Activated CD8-positive, alpha-beta memory T cell treated with anti-CD3 and anti-CD28 coated beads, Interleukin-2, amount 10 ng/mL, durations not matched to agents 7 days and 5 days (primary cell): ENCODE data around the gene C6orf15. TPM values are rescaled to one million over a fixed set of nuclear protein-coding genes. Genes with fewer than 3 reads are reported as not detected.

Source experiments
- ATAC-seq: fragments of 150-1000 bp; cut with Tn5 transposase; one replicate; pipeline ENCODE4 v1.10.0; 2021; ENCODE audit warnings: moderate library complexity
- CTCF ChIA-PET: fragments of 350-600 bp; sonication (Branson Sonifier 250); formaldehyde crosslinking; loops from one replicate; lab custom pipeline; 2021; ENCODE audit warnings: antibody characterized with exemption; lab: Charles Lee
- DNase-seq: peaks from one replicate; pipeline ENCODE4 v3.0.0-alpha.2; 2020
- H3K27ac Mint-ChIP-seq: one replicate; pipeline ENCODE4 v1.8.0; 2021; ENCODE audit warnings: mild to moderate bottlenecking, mixed read lengths
- H3K27me3 Mint-ChIP-seq: one replicate; pipeline ENCODE4 v1.8.0; 2021; ENCODE audit warnings: mixed read lengths
- H3K36me3 Mint-ChIP-seq: one replicate; pipeline ENCODE4 v1.8.0; 2021; ENCODE audit warnings: mild to moderate bottlenecking, mixed read lengths
- H3K4me1 Mint-ChIP-seq: one replicate; pipeline ENCODE4 v1.8.0; 2021; ENCODE audit warnings: mixed read lengths
- H3K4me3 Mint-ChIP-seq: one replicate; pipeline ENCODE4 v1.8.0; 2021; ENCODE audit warnings: mild to moderate bottlenecking, moderate library complexity, mixed read lengths
- H3K9me3 Mint-ChIP-seq: one replicate; pipeline ENCODE4 v1.8.0; 2022; ENCODE audit warnings: low read depth, mixed read lengths
- total RNA-seq, 2 experiments: library from RNA; stranded (reverse); gene quantifications; one replicate each; pipeline ENCODE4 v1.2.3, GENCODE V29; 2021

Gene C6orf15
- total RNA-seq, 2 experiments from 2014 or later = not detected

DNA sequence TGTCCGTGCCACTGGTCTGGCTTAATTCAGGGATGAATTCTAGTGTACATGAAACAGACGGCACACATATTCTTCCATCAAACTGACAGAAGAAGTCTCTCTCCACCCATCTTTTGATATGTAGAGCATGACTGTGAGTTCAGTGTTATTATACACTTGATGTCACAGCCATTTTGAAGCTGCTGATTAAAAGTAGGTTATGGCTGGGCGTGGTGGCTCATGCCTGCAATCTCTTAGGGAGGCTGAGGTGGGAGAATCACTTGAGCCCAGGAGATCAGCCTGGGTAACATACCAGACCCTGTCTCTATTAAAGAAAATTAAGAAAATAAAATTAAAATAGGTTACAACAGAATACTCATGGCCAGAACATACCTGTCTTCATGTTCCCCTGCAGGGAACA is 20.7 kb downstream of the C6orf15 start:
- Mint-ChIP-seq H3K27ac (no peak overlapping the region), H3K4me1 (peaks cover 19% of the 10 kb centered on the region), H3K27me3 (peaks cover 8% of the 10 kb centered on the region), H3K9me3 (no peaks in the 10 kb centered on the region), H3K36me3 (no peaks in the 10 kb centered on the region), H3K4me3 (no peak overlapping the region)
- ATAC-seq (no peak), DNase-seq (no peak)
- CTCF ChIA-PET = interaction anchor here (0.9 to 4.2 kb wide), 5 partner anchors 9 to 270 kb away, joined by 3 to 23 read pairs (median 4); no protein-coding TSS in a partner anchor

DNA sequence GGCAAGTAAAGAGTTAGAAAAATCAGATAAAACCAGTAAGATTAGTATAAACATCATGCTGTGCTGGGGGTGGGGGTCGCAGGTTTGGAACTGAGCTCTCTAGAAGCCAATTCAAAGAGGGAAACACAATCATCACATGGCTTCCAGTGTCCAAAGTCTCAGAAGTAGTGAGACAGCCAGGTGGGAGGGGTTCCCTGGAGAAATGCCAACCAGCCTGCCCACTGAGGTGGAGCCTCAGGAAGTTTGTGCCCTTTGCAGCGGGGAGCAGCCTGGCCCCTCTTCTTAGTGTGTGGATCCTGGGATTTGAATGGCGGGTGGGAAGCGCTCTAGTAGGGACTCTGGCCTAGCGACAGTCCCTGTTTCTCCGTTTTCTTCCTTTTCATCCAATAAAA is 21.4 kb downstream of the C6orf15 start:
- CTCF ChIA-PET = interaction anchor here (1.1 to 4.5 kb wide), 4 partner anchors 12 to 353 kb away, joined by 3 to 27 read pairs (median 4); no protein-coding TSS in a partner anchor
- no peak overlapping the region for H3K4me3 Mint-ChIP-seq

DNA sequence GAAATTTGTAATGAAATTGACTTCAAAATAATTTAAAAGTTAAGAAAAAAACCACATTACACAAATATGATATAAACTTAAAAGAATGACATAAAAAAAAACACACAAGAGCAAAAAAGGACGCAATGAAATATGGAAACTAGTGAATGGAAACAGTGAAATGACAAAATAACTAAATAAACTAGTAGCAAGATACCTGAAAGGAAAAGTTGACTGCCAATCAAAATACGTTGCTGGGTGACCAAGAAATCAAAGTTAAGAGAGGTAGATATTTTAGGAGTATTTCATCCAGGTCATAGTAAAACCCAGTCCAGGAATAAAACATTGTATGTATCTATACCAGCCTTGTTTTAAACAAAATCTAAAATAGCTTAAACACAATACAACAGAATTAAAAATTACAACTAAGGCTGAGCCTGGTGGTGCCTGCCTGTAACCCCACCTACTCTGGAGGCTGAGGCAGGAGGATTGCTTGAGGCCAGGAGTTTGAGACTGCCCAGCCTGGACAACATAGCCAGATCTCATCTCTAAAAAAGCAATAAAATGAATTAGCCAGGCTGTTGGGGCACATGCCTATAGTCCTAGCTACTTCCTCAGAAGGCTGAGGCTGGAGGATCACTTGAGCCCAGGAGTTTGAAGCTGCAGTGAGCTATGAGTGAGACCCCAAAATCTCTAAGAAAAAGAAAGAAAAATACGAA is 22.0 kb downstream of the C6orf15 start:
- Mint-ChIP-seq H3K27ac (no peak overlapping the region), H3K4me3 (no peak overlapping the region), H3K4me1 (peaks cover 19% of the 10 kb centered on the region), H3K9me3 (no peaks in the 10 kb centered on the region), H3K36me3 (no peaks in the 10 kb centered on the region), H3K27me3 (peaks cover 14% of the 10 kb centered on the region)
- no peak for ATAC-seq
- CTCF ChIA-PET = interaction anchor here (1.1 to 4.5 kb wide), 2 partner anchors 11 to 353 kb away, joined by 3 to 27 read pairs; no protein-coding TSS in a partner anchor
- no peak for DNase-seq

More for the DNA sequence above, 21.4 kb downstream of the C6orf15 start:
- Mint-ChIP-seq H3K4me1 (peaks cover 19% of the 10 kb centered on the region), H3K27ac (no peak overlapping the region), H3K36me3 (no peaks in the 10 kb centered on the region), H3K27me3 (peaks cover 9% of the 10 kb centered on the region), H3K9me3 (no peaks in the 10 kb centered on the region)
- DNase-seq (no peak), ATAC-seq (no peak)

DNA sequence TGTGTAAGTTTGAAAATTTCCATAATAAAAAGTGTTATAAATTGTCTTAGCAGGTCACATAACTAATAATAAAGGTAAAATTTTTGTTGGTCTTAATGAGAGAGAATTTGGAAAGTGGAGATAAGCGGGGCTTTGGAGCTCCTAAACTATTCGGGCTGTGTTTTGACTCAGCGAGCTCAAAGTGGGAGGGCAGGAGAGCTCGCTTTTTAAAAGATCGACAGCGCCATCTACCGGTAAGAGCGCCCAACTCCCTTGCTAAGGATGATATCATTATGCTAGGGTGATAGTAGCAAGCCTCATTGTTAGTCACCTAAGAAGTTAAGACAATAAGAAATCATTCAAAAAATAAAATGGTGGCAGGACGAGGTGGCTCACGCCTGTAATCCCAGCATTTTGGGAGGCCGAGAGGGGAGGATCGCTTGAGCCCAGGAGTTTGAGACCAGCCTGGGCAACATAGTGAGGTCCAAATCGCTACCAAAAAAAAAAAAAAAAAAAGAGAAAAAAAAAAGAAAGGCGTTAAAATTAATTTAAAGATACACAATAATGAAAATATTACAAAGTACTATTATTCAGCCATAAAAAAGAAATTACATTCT is 24.8 kb downstream of the C6orf15 start:
- H3K9me3 Mint-ChIP-seq = no peaks in the 10 kb centered on the region
- ATAC-seq (peak; percentile 97), DNase-seq (peak; percentile 91)
- peaks cover 23% of the 10 kb centered on the region for H3K27me3 Mint-ChIP-seq
- H3K36me3 Mint-ChIP-seq = no peaks in the 10 kb centered on the region
- H3K27ac Mint-ChIP-seq = no peak overlapping the region
- no peak overlapping the region for H3K4me3 Mint-ChIP-seq
- CTCF ChIA-PET = interaction anchor here (0.6 to 4.5 kb wide), 51 partner anchors 8 to 604 kb away, joined by 3 to 39 read pairs (median 4); partner anchors contain the start of genes DDR1, GTF2H4, PSORS1C2 and VARS2
- peaks cover 6% of the 10 kb centered on the region for H3K4me1 Mint-ChIP-seq

DNA sequence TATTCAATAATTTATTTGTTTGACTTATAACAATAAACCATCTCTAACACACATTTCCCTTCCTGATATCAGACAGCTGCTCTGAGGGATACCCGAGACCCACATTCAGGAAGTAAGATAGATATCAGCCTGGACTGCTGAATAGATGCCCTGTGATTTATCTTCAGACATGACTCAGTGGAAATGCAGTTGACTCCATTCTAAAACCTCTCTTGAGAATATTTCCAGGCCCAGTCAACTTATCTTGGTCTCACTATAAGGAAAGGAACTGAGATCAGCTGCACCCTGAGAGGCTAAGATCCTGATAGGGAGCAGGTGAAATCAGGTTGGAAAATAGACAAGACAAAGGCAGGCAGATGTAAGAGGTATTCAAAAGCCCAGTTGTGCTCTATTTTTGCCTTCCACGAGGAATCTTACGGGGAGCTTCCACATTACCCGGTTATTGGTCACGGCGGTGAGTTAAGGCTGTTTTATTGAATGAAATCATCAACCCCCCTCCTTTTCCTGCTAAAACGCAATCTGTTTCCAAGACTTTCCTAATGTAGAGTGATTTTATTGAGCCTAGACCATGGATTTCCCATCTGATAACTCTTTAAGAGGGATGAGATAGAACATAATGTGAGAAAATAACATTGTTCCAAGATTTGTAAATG is 25.5 kb downstream of the C6orf15 start:
- DNase-seq = no peak
- H3K36me3 Mint-ChIP-seq = no peaks in the 10 kb centered on the region

DNA sequence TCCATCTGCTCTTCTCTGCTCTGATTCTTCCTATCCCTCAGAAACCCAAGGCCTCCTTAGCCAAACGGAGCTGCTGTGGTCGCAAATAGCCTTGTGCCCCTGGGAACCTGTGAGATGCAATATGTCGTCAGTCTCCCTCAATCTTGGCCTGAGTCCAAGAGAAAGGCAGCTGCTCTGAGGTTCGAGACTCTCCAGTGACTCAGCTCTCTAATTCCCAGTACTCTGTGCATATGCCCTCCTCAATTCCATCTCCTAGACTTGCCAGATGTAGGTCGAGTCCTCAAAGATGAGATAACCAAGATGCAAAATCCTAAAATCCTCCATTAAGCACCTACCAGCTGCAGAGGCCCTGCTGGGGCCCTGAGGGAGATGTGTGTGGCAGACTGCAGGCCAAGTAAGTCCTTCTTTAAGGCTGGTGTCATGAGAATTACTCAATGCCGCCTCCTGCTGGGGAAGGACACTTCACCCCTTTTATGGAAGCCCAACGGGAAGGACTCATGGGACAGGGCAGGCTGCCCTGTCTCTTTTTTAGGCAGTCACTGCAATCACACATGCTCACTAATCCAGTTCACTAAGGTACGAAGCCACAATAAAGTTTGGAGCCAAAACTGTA is 28.5 kb downstream of the C6orf15 start:
- Mint-ChIP-seq H3K27ac (no peak overlapping the region), H3K4me3 (no peak overlapping the region), H3K36me3 (no peaks in the 10 kb centered on the region), H3K4me1 (peaks cover 8% of the 10 kb centered on the region), H3K9me3 (no peaks in the 10 kb centered on the region), H3K27me3 (peaks cover 34% of the 10 kb centered on the region)
- peak; percentile 46 for ATAC-seq
- peak; percentile 63 for DNase-seq
- CTCF ChIA-PET = interaction anchor here (1.2 to 3.0 kb wide), 4 partner anchors 169 to 602 kb away, joined by 3 to 23 read pairs (median 4); partner anchors contain the start of gene VARS2

More for the DNA sequence above, 25.5 kb downstream of the C6orf15 start:
- H3K4me3 Mint-ChIP-seq = no peak overlapping the region
- peaks cover 6% of the 10 kb centered on the region for H3K4me1 Mint-ChIP-seq
- no peak for ATAC-seq
- no peak overlapping the region for H3K27ac Mint-ChIP-seq
- H3K27me3 Mint-ChIP-seq = peaks cover 27% of the 10 kb centered on the region
- no peaks in the 10 kb centered on the region for H3K9me3 Mint-ChIP-seq
- CTCF ChIA-PET = interaction anchor here (0.6 to 4.5 kb wide), 53 partner anchors 7 to 603 kb away, joined by 3 to 39 read pairs (median 4); partner anchors contain the start of genes DDR1, GTF2H4, PSORS1C2 and VARS2

DNA sequence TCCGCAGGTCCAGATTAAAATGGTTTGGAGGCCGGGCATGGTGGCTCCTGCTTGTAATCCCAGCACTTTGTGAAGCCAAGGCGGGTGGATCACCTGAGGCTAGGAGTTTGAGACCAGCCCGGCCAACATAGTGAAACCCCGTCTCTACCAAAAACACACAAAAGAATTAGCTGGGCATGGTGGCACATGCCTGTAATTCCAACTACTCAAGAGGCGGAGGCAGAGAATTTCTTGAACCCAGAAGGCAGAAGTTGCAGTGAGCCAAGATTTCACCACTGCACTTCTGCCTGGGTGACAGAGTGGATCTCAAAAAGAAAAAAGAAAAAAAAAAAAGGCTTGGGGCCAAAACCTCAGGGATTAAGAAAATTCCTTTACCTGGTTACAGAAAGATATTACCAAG is 30.5 kb downstream of the C6orf15 start:
- ATAC-seq (no peak), DNase-seq (no peak)
- peaks cover 28% of the 10 kb centered on the region for H3K27me3 Mint-ChIP-seq
- H3K36me3 Mint-ChIP-seq = no peaks in the 10 kb centered on the region
- peaks cover 4% of the 10 kb centered on the region for H3K4me1 Mint-ChIP-seq
- CTCF ChIA-PET = interaction anchor here (0.7 to 3.0 kb wide), 5 partner anchors 37 to 610 kb away, joined by 3 to 23 read pairs (median 3); partner anchors contain the start of gene VARS2
- no peak overlapping the region for H3K4me3 Mint-ChIP-seq
- no peaks in the 10 kb centered on the region for H3K9me3 Mint-ChIP-seq
- H3K27ac Mint-ChIP-seq = no peak overlapping the region

DNA sequence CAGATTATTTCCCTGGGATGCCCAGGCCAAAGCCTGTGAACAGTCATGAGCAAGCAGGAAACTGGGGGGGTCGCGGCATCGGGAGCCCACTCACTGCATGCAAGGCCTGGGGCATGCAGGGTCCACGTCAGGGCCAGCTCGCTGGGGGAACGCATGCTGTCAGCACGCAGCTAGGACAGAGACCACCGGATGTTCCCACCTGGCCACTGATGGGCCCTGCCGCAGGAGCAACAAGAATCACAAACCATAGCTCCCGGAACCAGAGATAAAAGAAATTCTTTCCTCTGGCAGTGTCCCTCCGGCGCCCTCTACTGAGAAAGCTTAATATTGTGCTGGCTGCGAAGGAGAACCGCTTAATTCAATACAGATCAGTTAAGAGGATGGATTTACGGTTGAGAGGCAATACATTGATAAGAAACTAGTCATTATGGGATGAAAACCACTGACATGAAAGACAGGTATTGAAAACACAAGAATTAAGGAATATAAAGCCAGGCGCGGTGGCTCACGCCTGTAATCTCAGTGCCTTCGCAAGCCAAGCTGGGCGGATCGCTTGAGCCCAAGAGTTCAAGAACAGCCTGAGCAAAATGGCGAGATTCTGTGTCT is 32.6 kb downstream of the C6orf15 start:
- DNase-seq (peak; percentile 80), ATAC-seq (peak; percentile 82)
- peak overlapping the region; percentile 43 for H3K27ac Mint-ChIP-seq
- peaks cover 3% of the 10 kb centered on the region for H3K4me1 Mint-ChIP-seq
- CTCF ChIA-PET = interaction anchor here (0.7 to 4.5 kb wide), 48 partner anchors 9 to 462 kb away, joined by 3 to 86 read pairs (median 4); partner anchors contain the start of genes C6orf15, DDR1, MICA and MRPS18B
- H3K9me3 Mint-ChIP-seq = no peaks in the 10 kb centered on the region
- H3K4me3 Mint-ChIP-seq = peak overlapping the region; percentile 28
- H3K36me3 Mint-ChIP-seq = no peaks in the 10 kb centered on the region
- peaks cover 15% of the 10 kb centered on the region for H3K27me3 Mint-ChIP-seq

DNA sequence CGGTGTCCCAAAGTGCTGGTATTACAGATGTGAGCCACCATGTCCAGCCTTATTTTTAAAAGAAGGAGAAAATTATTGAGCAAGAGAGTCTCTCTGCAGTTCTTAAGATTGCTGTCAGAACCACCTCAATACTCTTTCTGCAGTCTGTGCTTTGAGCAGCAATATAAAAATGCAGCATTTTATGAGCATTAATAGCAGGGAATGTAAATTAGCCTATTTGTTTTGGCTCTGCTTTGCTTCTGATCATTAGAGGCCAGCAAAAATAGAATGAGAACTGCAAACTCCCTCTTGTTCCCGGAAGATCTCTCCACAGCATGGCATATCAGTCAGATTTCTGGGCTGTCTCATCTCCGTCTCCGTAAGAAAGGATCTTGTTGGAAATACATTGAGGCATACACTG is 35.8 kb downstream of the C6orf15 start:
- Mint-ChIP-seq H3K4me1 (peaks cover 3% of the 10 kb centered on the region), H3K27ac (no peak overlapping the region), H3K4me3 (no peak overlapping the region), H3K9me3 (no peaks in the 10 kb centered on the region), H3K36me3 (no peaks in the 10 kb centered on the region), H3K27me3 (peaks cover 4% of the 10 kb centered on the region)
- ATAC-seq = no peak
- DNase-seq = no peak
- CTCF ChIA-PET = interaction anchor here (1.6 to 4.5 kb wide), 2 partner anchors 10 to 162 kb away, joined by 4 to 86 read pairs; partner anchors contain the start of gene VARS2

DNA sequence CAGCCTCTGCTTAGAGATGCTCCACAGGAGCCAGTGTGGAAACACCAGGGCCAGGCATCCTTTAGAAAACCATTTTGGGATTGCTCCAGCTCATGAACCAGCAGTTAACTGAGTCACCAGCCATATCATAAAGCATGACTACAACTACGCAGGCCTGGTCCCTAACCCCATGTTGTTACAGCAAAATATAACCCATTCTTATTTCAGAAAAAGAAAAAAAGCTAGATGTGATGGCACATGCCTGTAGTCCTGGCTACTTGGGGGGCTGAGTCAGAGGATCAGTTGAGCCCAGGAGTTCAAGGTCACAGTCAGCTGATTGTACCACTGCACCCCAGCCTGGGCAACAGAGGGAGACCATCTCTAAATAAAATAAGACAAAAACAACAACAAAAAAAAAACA is 36.8 kb downstream of the C6orf15 start:
- no peaks in the 10 kb centered on the region for H3K9me3 Mint-ChIP-seq
- H3K27me3 Mint-ChIP-seq = no peaks in the 10 kb centered on the region
- no peak overlapping the region for H3K27ac Mint-ChIP-seq
- no peak for ATAC-seq
- H3K4me1 Mint-ChIP-seq = peaks cover 3% of the 10 kb centered on the region
- no peaks in the 10 kb centered on the region for H3K36me3 Mint-ChIP-seq
- H3K4me3 Mint-ChIP-seq = no peak overlapping the region
- CTCF ChIA-PET = interaction anchor here (1.1 kb wide), 1 partner anchor 162 kb away, joined by 3 read pairs; the partner anchor contains the start of gene VARS2
- DNase-seq = no peak

DNA sequence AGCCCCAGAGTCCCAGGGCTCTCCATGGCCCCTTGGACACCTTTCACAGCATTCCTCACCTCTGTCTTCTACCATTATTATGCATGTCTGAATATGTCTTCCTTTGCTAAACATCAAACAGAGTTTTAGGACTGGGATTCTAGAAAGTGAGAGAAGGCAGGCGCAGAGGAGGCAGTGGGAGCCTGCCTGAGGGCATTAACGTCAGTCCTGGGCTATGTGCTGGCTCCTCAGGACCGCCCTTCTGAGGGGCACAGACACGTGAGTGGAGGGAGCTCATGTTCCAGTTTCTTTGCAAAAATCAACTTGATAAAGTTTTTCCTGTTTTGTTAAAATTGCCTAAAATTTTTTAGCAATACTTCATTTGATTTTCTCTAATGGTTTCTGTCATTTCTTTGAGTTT is 38.0 kb downstream of the C6orf15 start:
- H3K4me1 Mint-ChIP-seq = no peaks in the 10 kb centered on the region
- DNase-seq (no peak), ATAC-seq (no peak)
- H3K36me3 Mint-ChIP-seq = no peaks in the 10 kb centered on the region
- no peaks in the 10 kb centered on the region for H3K9me3 Mint-ChIP-seq
- no peak overlapping the region for H3K27ac Mint-ChIP-seq
- H3K4me3 Mint-ChIP-seq = no peak overlapping the region
- CTCF ChIA-PET = interaction anchor here (6.9 kb wide), 1 partner anchor 160 kb away, joined by 65 read pairs; the partner anchor contains the start of gene VARS2
- no peaks in the 10 kb centered on the region for H3K27me3 Mint-ChIP-seq

DNA sequence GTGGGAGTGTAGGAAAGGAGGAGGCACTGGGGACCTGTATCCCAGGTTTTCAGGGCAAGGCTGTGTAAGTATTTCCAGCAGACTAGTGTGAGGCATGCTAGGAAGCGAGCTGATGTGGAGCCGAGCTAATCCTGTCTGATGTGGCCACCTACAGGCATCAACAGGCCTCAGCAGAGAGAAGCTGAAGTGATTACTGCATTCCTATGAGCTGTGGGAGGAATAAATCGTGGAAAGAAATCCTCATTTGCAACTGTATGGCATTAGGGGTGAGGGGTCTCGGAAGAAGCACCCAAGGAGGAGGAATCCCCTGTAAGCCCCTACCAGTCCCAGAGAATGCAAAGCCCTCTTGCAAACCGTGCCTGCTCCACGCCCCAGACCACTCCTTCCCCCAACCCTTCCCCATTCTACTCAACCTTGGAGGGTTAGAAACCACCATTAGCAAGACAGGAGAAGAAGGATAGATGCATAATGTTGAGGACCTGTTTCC is 41.6 kb downstream of the C6orf15 start:
- Mint-ChIP-seq H3K4me1 (no peaks in the 10 kb centered on the region), H3K27ac (no peak overlapping the region), H3K36me3 (no peaks in the 10 kb centered on the region), H3K4me3 (no peak overlapping the region), H3K27me3 (peaks cover 6% of the 10 kb centered on the region), H3K9me3 (no peaks in the 10 kb centered on the region)
- ATAC-seq (no peak), DNase-seq (no peak)
- CTCF ChIA-PET = interaction anchor here (0.8 to 6.9 kb wide), 7 partner anchors 9 to 473 kb away, joined by 3 to 65 read pairs (median 19); partner anchors contain the start of gene VARS2
